Keratinocyte (primary cell): ENCODE measurements around the gene HNRNPK. TPM values are rescaled to one million over a fixed set of nuclear protein-coding genes. Genes with fewer than 3 reads are reported as not detected.

Experiments
- DNase-seq: peaks from one replicate; pipeline ENCODE4 v3.0.0-alpha.2; 2011; ENCODE audit warnings: low read depth, missing footprints, low spot score
- FAIRE-seq: peaks from 2 replicates; lab custom pipeline; 2011; peaks lifted over from hg19 to GRCh38; lab: Jason Lieb, UNC
- H2AFZ ChIP-seq: 2 replicates; pipeline ENCODE4 v1.6.0; 2012; ENCODE audit warnings: low read length, control low read depth, inconsistent platforms; ENCODE audit not compliant: control insufficient read depth
- H3K27ac ChIP-seq: 2 replicates; pipeline ENCODE4 v1.5.1; 2011; ENCODE audit warnings: low read length; ENCODE audit not compliant: control insufficient read depth, insufficient read depth
- H3K27me3 ChIP-seq: 3 replicates; pipeline ENCODE4 v1.6.0; 2011; ENCODE audit warnings: low read length; ENCODE audit not compliant: control insufficient read depth, insufficient read depth; ENCODE audit errors: extremely low read depth
- H3K36me3 ChIP-seq, 2 experiments: 2 replicates in 1 of 2; 3 replicates in 1 of 2; pipeline ENCODE4 v1.5.1; 2011; ENCODE audit warnings: low read length in 2 of 2, mild to moderate bottlenecking in 1 of 2; ENCODE audit not compliant: control insufficient read depth in 2 of 2, insufficient read depth in 2 of 2; ENCODE audit errors: extremely low read depth in 1 of 2
- H3K4me1 ChIP-seq: 3 replicates; pipeline ENCODE4 v1.5.1; 2011; ENCODE audit warnings: low read length; ENCODE audit not compliant: control insufficient read depth, insufficient read depth; ENCODE audit errors: extremely low read depth
- H3K4me2 ChIP-seq: 3 replicates; pipeline ENCODE4 v1.6.0; 2011; ENCODE audit warnings: low read depth, low read length; ENCODE audit not compliant: control insufficient read depth, insufficient read depth; ENCODE audit errors: extremely low read depth
- H3K4me3 ChIP-seq, 3 experiments: fragments of 200-600 bp in 1 of 3; sonication (generic) in 1 of 3; 2 replicates in 2 of 3; 3 replicates in 1 of 3; pipeline ENCODE4 v1.5.1; 2011 to 2016; ENCODE audit warnings: low read length in 3 of 3, mild to moderate bottlenecking in 3 of 3, control low read depth in 2 of 3, inconsistent platforms in 1 of 3, low read depth in 1 of 3, mixed read lengths in 1 of 3, mixed run types in 1 of 3, moderate library complexity in 1 of 3; ENCODE audit not compliant: control insufficient read depth in 2 of 3, insufficient read depth in 2 of 3; ENCODE audit errors: extremely low read depth in 1 of 3
- H3K79me2 ChIP-seq: 2 replicates; pipeline ENCODE4 v1.6.0; 2012; ENCODE audit warnings: low read length; ENCODE audit not compliant: control insufficient read depth, insufficient read depth
- H3K9ac ChIP-seq: 3 replicates; pipeline ENCODE4 v1.6.0; 2011; ENCODE audit warnings: low read length; ENCODE audit not compliant: control insufficient read depth, insufficient read depth; ENCODE audit errors: extremely low read depth
- H3K9me1 ChIP-seq: 3 replicates; pipeline ENCODE4 v1.6.0; 2011; ENCODE audit warnings: low read length; ENCODE audit not compliant: control insufficient read depth, insufficient read depth; ENCODE audit errors: extremely low read depth
- H3K9me3 ChIP-seq: 2 replicates; pipeline ENCODE4 v1.5.1; 2012; ENCODE audit warnings: low read depth, low read length; ENCODE audit not compliant: control insufficient read depth
- H4K20me1 ChIP-seq: 3 replicates; pipeline ENCODE4 v1.6.0; 2011; ENCODE audit warnings: low read length; ENCODE audit not compliant: control insufficient read depth, insufficient read depth; ENCODE audit errors: extremely low read depth
- EZH2 ChIP-seq: IDR thresholded peaks from one replicate; pipeline ENCODE4 v1.6.1; 2012; ENCODE audit warnings: inconsistent platforms, mild to moderate bottlenecking, low read length, moderate library complexity
- dilution Hi-C: fragments of 300-500 bp; cut with MboI; formaldehyde crosslinking; loops from one replicate; pipeline ENCODE4 v1.7.0; 2020; ENCODE audit warnings: low sequenced_read_pairs; ENCODE audit not compliant: extremely low pct_ligation_motif_present
- polyA plus RNA-seq, 5 experiments: library from polyadenylated mRNA; depleted of rRNA in 3 of 5; stranded (reverse) in 3 of 5; stranded (forward) in 1 of 5; unstranded in 1 of 5; fragments of >200 nt; gene quantifications; 1 replicate in 1 of 5; 2 replicates in 3 of 5; 3 replicates in 1 of 5; pipeline versions ENCODE4 v1.2.1 to v1.2.3, GENCODE V29; 2011 to 2012; ENCODE audit warnings: missing spikeins in 2 of 5, low read depth in 1 of 5, low replicate concordance in 1 of 5
- TF ChIP-seq, protein P1 (sequence below), 3 experiments: IDR thresholded peaks in 1 of 3; conservative IDR thresholded peaks in 1 of 3; optimal IDR thresholded peaks in 1 of 3; 2 replicates in 2 of 3; 3 replicates in 1 of 3; pipeline versions ENCODE3 to v1.5.1; 2011; ENCODE audit warnings: low read length in 3 of 3, mild to moderate bottlenecking in 3 of 3, moderate library complexity in 2 of 3, control low read depth in 1 of 3, inconsistent platforms in 1 of 3; ENCODE audit not compliant: insufficient read depth in 2 of 3; ENCODE audit errors: extremely low read depth in 1 of 3

HNRNPK gene
- polyA plus RNA-seq, 1 donor (not counting 4 experiments of a cell fraction or from before 2014, with no cell fraction given): 661 TPM

GRCh38 chr9:84001621-84002020, 21.6 kb upstream of the HNRNPK start:
- dilution Hi-C loops: no loop called here
- Histone ChIP-seq H3K9me3 (no peaks in the 10 kb centered on the region), H3K79me2 (no peaks in the 10 kb centered on the region), H3K36me3 (peaks cover 0 to 3% of the 10 kb centered on the region in 2 experiments), H3K9me1 (no peaks in the 10 kb centered on the region), H3K27me3 (no peaks in the 10 kb centered on the region), H3K9ac (no peak overlapping the region), H3K4me2 (no peak overlapping the region), H3K27ac (no peak overlapping the region), H4K20me1 (no peaks in the 10 kb centered on the region), H3K4me1 (peaks cover 5% of the 10 kb centered on the region), H2AFZ (no peak overlapping the region), H3K4me3 (no peak overlapping the region)
- no peak for TF ChIP-seq EZH2
- TF ChIP-seq, protein P1, sequence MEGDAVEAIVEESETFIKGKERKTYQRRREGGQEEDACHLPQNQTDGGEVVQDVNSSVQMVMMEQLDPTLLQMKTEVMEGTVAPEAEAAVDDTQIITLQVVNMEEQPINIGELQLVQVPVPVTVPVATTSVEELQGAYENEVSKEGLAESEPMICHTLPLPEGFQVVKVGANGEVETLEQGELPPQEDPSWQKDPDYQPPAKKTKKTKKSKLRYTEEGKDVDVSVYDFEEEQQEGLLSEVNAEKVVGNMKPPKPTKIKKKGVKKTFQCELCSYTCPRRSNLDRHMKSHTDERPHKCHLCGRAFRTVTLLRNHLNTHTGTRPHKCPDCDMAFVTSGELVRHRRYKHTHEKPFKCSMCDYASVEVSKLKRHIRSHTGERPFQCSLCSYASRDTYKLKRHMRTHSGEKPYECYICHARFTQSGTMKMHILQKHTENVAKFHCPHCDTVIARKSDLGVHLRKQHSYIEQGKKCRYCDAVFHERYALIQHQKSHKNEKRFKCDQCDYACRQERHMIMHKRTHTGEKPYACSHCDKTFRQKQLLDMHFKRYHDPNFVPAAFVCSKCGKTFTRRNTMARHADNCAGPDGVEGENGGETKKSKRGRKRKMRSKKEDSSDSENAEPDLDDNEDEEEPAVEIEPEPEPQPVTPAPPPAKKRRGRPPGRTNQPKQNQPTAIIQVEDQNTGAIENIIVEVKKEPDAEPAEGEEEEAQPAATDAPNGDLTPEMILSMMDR (optimal IDR thresholded peaks at IDR 0.05 in 1 of 3, IDR thresholded peaks at IDR 0.05 in 1 of 3, conservative IDR thresholded peaks at IDR 0.05 in 1 of 3; ENCODE audit: extremely low read depth in 1 of 3, insufficient read depth in 2 of 3, low read length in 3 of 3): no peak
- FAIRE-seq (no peak), DNase-seq (no peak)

DNA sequence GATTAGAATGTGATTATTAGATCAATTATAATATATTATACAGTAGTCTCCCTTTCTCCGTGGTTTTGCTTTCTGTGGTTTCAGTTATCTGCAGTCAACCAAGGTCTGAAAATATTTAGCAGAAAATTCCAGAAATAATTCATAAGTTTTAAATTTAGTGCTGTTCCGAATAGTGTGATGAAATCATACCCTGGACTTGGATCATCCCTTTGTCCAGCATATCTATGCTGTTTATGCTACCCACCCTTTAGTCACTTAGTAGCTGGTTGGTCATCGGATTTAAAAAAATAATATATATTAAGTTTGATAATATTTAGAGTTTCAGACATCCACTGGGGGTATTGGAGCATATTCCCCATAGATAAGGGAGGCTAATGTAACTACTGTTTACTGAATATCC, 20.2 kb upstream of the HNRNPK start:
- no peaks in the 10 kb centered on the region for H3K9me1 ChIP-seq
- H3K9me3 ChIP-seq: no peaks in the 10 kb centered on the region
- peaks cover 3% of the 10 kb centered on the region for H3K79me2 ChIP-seq
- H3K4me1 ChIP-seq: peaks cover 5% of the 10 kb centered on the region
- no peaks in the 10 kb centered on the region for H4K20me1 ChIP-seq
- H2AFZ ChIP-seq: no peak overlapping the region
- H3K27ac ChIP-seq: no peak overlapping the region
- no peak for TF ChIP-seq EZH2
- TF ChIP-seq, protein P1 (optimal IDR thresholded peaks at IDR 0.05 in 1 of 3, IDR thresholded peaks at IDR 0.05 in 1 of 3, conservative IDR thresholded peaks at IDR 0.05 in 1 of 3; ENCODE audit: extremely low read depth in 1 of 3, insufficient read depth in 2 of 3, low read length in 3 of 3): no peak
- dilution Hi-C loops: no loop called here
- H3K27me3 ChIP-seq: no peaks in the 10 kb centered on the region
- H3K36me3 ChIP-seq: peaks cover 0 to 3% of the 10 kb centered on the region in 2 experiments
- DNase-seq (no peak), FAIRE-seq (no peak)
- no peak overlapping the region for H3K4me2 ChIP-seq
- H3K9ac ChIP-seq: no peak overlapping the region
- H3K4me3 ChIP-seq: no peak overlapping the region
